OCI-LY3 (cell line): ENCODE measurements around the gene FBXW8.

ENCODE experiments used
- CTCF ChIP-seq: fragments of 200-600, 300-600 bp; sonication (generic); IDR thresholded peaks from 2 replicates; pipeline ENCODE4 v1.5.1; 2014; ENCODE audit warnings: antibody characterized with exemption, low read length, low read depth
- EZH2phosphoT487 ChIP-seq: fragments of 200-600 bp; shearing (Covaris generic); IDR thresholded peaks from 2 replicates; pipeline ENCODE4 v1.6.1; 2018; ENCODE audit warnings: antibody characterized with exemption, mixed run types, low read depth

GRCh38 chr12:116934908-116935705 lies 24.4 kb downstream of the FBXW8 start:
- TF ChIP-seq CTCF (no peak), EZH2phosphoT487 (no peak)
